Stimulated activated CD8-positive, alpha-beta memory T cell treated with anti-CD3 and anti-CD28 coated beads, Interleukin-4, amount 100 ng/mL, for 24 hours (primary cell): Measurements from ENCODE around the gene CDH4.
"Not testable (repeated sequence)": the region's sequence is repeated elsewhere in the genome, so short reads cannot be mapped to it uniquely, and the experiment has no call there.

Experiments
- DNase-seq: peaks from one replicate; pipeline ENCODE4 v3.0.0-alpha.2; 2020; ENCODE audit warnings: low read depth

The CDH4 gene

GRCh38 chr20:61846074-61846473, 594.0 kb downstream of the CDH4 start:
- no peak for DNase-seq

GRCh38 chr20:61846741-61847419, 594.8 kb downstream of the CDH4 start:
- DNase-seq: no peak

- DNase-seq: no peak
Measured at GRCh38 chr20:61847420-61847748, 595.3 kb downstream of the CDH4 start.

GRCh38 chr20:61847986-61848385, 595.9 kb downstream of the CDH4 start:
- DNase-seq: no peak

- no peak for DNase-seq
Measured at GRCh38 chr20:61848851-61849250, 596.8 kb downstream of the CDH4 start.

- DNase-seq: no peak
Measured at GRCh38 chr20:61849376-61849775, 597.3 kb downstream of the CDH4 start.

GRCh38 chr20:61849822-61850221, 597.8 kb downstream of the CDH4 start:
- no peak for DNase-seq

- DNase-seq: no peak
Measured at GRCh38 chr20:61850457-61850856, 598.4 kb downstream of the CDH4 start.

GRCh38 chr20:61850926-61851900, 599.2 kb downstream of the CDH4 start:
- no peak for DNase-seq

GRCh38 chr20:61852268-61853072, 600.4 kb downstream of the CDH4 start:
- DNase-seq: no peak

- DNase-seq: no peak
Measured at GRCh38 chr20:61853073-61854005, 601.3 kb downstream of the CDH4 start.

GRCh38 chr20:61854538-61854937, 602.5 kb downstream of the CDH4 start:
- DNase-seq: not testable (repeated sequence)

- no peak for DNase-seq
Measured at GRCh38 chr20:61855286-61855685, 603.2 kb downstream of the CDH4 start.

GRCh38 chr20:61856626-61857413, 604.8 kb downstream of the CDH4 start:
- DNase-seq: no peak

- no peak for DNase-seq
Measured at GRCh38 chr20:61857414-61857775, 605.3 kb downstream of the CDH4 start.

- no peak for DNase-seq
Measured at GRCh38 chr20:61857884-61858283, 605.8 kb downstream of the CDH4 start.

- no peak for DNase-seq
Measured at GRCh38 chr20:61859767-61860166, 607.7 kb downstream of the CDH4 start.

- DNase-seq: no peak
Measured at GRCh38 chr20:61860260-61860987, 608.4 kb downstream of the CDH4 start.

GRCh38 chr20:61861054-61861841, 609.2 kb downstream of the CDH4 start:
- DNase-seq: no peak
